ENCODE measurements around the gene CDK14.

- TF ChIP-seq CTCF (IDR thresholded peaks at IDR 0.05; ENCODE audit: low read length), result no peak
- TF ChIP-seq EZH2 (IDR thresholded peaks at IDR 0.05; ENCODE audit: borderline replicate concordance, low read length), result no peak
These were observed 518.1 kb downstream of the CDK14 start for GRCh38 chr7:91114232-91114631.
